IPS DF 6.9 (cell line): ENCODE measurements around the gene RGS7.

Experiments
- DNase-seq: peaks from one replicate; pipeline ENCODE4 v3.0.0-alpha.2; 2013; ENCODE audit warnings: low read depth, low spot score
- H3K27ac ChIP-seq: one replicate; pipeline ENCODE4 v1.5.1; 2013; ENCODE audit warnings: low read length, control low read depth
- H3K27me3 ChIP-seq: 2 replicates; pipeline ENCODE4 v1.6.1; 2013; ENCODE audit warnings: mild to moderate bottlenecking, low read length; ENCODE audit not compliant: control insufficient read depth, insufficient read depth
- H3K36me3 ChIP-seq: 2 replicates; pipeline ENCODE4 v1.6.1; 2013; ENCODE audit warnings: low read length; ENCODE audit not compliant: control insufficient read depth, insufficient read depth
- H3K4me1 ChIP-seq: 2 replicates; pipeline ENCODE4 v1.6.1; 2013; ENCODE audit warnings: low read length; ENCODE audit not compliant: control insufficient read depth, insufficient read depth
- H3K4me3 ChIP-seq: 2 replicates; pipeline ENCODE4 v1.5.1; 2013; ENCODE audit warnings: mild to moderate bottlenecking, low read length
- H3K9me3 ChIP-seq: 2 replicates; pipeline ENCODE4 v1.6.1; 2013; ENCODE audit warnings: low read length, inconsistent platforms; ENCODE audit not compliant: control insufficient read depth, insufficient read depth
- WGBS: extraction: QIAGEN DNeasy Blood & Tissue Kit; methylation state at CpG from one replicate; pipeline ENCODE4 v1.1.7; 2013; ENCODE audit warnings: mixed read lengths, missing lambda C conversion rate; ENCODE audit not compliant: insufficient read length, insufficient coverage; 5-methylcytosine and 5-hydroxymethylcytosine counted together

Gene RGS7

DNA sequence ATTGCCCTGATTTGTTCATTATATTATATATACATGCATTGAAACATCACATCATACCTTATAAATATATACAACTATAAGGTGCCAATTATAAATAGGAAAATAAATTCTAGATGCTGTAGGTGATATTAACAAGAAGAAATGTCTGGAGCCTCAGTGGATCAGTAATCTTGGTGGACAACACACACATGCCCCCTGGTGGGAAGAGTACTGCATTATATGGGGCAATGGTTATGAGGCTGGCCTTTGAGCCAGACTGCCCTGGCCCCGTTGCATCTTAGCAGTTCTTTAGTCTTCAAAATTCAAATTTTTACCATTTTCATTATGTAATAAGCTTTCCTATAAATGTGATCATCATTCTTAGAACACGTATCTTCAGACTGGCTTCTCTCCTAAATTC, 410.1 kb downstream of the RGS7 start:
- no peaks in the 10 kb centered on the region for H3K9me3 ChIP-seq
- no peak for DNase-seq
- H3K27me3 ChIP-seq = no peaks in the 10 kb centered on the region
- H3K27ac ChIP-seq = no peak overlapping the region
- no CpG with 5 or more reads among the region's 2 CpGs for WGBS
- no peaks in the 10 kb centered on the region for H3K4me1 ChIP-seq
- H3K36me3 ChIP-seq = 0 out of 2 replicates have a peak, but pooled peaks cover 2% of the 10 kb centered on the region
- H3K4me3 ChIP-seq = no peak overlapping the region

DNA sequence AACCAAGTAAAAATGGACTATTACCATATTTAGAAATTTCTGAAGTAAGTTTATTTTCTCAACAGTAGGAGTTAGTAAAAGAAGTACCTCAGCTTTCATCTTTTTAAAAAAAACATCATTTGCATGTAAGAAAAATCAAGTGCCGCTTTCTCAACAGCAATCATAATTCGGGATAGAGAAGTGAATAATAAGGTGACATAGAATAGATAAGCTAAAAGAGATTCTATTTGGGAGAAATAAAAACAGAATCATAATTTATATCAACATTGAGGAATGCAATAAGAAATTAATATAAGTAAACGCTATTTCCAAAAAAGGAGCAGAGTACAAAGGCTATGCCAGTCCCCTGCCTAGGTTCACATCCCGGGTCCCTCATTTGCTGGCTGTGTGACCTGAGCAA, 414.1 kb downstream of the RGS7 start:
- no peaks in the 10 kb centered on the region for H3K4me1 ChIP-seq
- H3K4me3 ChIP-seq = no peak overlapping the region
- DNase-seq = no peak
- H3K9me3 ChIP-seq = no peaks in the 10 kb centered on the region; the same call in 1 of the 2 replicates
- no CpG with 5 or more reads among the region's 4 CpGs for WGBS
- H3K27ac ChIP-seq = no peak overlapping the region
- H3K36me3 ChIP-seq = 0 out of 2 replicates have a peak, but pooled peaks cover 2% of the 10 kb centered on the region
- no peaks in the 10 kb centered on the region for H3K27me3 ChIP-seq

DNA sequence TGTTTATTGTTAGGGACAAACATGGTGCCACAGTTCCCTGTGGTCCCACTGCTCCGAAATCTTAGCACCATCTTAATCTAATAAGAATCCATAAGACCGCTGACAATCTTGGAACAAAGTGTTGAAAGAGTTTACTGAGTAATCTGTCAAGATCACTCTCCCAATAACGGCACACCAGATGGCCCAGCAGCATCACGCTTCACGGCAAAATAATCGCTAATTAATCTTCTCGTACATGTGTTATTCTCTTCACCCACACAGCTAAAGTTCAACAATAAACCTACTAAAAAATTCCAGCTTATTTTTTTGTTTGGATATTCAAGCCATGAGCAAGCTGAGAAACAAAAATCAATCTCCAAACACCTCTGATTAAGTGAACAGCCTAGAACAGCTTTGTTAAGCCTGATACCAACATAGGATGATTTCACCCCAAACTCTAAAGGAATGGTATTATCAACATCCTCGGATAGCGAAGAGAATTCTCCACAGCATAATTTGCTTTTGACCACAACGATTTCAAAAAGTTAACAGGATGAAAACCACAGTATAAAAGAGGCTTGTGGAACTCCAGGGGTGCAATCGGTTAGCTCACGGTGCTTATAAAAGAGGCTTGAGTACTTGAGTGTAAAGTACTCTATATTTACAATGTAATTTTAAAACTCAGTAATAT, 415.2 kb downstream of the RGS7 start:
- WGBS = 100% methylated on average over 1 of the region's 12 CpGs
- no peak for DNase-seq

DNA sequence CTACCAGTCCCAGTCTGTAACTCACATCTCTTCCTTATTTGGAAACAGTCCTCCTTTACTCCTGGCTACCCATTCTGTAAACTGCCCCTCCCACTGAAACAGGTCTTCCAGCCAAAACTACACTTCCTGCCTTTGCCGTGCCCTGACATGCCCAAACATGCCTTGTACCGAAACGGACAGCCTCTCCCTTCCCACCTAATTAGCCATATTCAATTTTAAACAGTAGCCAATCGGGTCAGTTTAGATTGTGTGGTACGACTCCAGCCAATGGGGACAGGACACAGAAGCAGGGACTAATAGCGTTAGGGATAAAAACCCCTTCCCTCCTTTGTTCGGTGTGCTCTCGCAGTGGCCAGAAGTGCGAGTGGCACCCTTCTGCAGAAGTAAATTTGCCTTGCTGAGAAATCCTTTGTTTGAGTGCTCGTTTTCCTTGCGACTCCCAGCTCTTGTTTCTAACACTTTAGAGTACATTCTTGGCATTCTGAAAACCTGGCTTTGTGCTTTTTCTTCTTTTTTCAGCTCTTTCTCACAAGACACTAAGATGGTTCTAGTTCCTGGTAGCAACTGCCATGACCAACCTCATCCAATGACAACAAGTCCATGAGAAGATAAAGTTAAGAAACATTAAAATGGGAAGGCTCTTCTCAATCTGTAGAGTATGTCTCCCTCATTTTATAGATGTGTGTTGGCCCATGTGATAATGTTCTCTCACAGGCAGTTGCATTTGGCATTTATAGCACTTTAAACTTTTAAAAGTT, 419.9 kb downstream of the RGS7 start:
- no peak for DNase-seq
- no peaks in the 10 kb centered on the region; the same call in 1 of the 2 replicates for H3K36me3 ChIP-seq
- H3K9me3 ChIP-seq = no peaks in the 10 kb centered on the region; the same call in 1 of the 2 replicates
- no peaks in the 10 kb centered on the region for H3K4me1 ChIP-seq
- no peak overlapping the region for H3K27ac ChIP-seq
- WGBS = no CpG with 5 or more reads among the region's 11 CpGs
- H3K4me3 ChIP-seq = no peak overlapping the region
- no peaks in the 10 kb centered on the region for H3K27me3 ChIP-seq

More for the DNA sequence above, 415.2 kb downstream of the RGS7 start:
- Histone ChIP-seq H3K4me1 (no peaks in the 10 kb centered on the region), H3K4me3 (no peak overlapping the region), H3K27me3 (no peaks in the 10 kb centered on the region), H3K36me3 (peaks cover 2% of the 10 kb centered on the region; the same call in 1 of the 2 replicates), H3K9me3 (no peaks in the 10 kb centered on the region; the same call in 1 of the 2 replicates), H3K27ac (no peak overlapping the region)

DNA sequence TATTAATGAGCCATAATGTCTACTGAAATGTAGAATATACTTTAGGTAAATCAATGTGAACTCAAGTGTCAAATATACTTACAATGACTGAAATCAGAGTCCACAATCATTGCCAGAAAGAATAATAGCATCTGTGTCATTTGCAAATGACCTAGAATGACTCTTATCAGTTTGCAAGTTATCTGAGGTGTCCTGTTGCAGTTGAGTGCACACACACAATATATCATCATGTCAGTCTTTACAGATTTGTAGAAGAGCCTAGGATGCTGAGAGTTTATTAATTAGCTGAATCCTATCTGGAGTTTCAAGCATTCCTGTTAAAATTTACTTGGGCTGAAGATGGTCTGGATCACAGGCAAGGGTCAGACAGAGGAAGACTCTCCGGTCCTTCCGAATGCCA, 421.1 kb downstream of the RGS7 start:
- no peaks in the 10 kb centered on the region; the same call in 1 of the 2 replicates for H3K36me3 ChIP-seq
- no peaks in the 10 kb centered on the region for H3K27me3 ChIP-seq
- no peak overlapping the region for H3K4me3 ChIP-seq
- DNase-seq = no peak
- WGBS = no CpG with 5 or more reads among the region's 2 CpGs
- no peaks in the 10 kb centered on the region; the same call in 1 of the 2 replicates for H3K9me3 ChIP-seq
- no peak overlapping the region for H3K27ac ChIP-seq
- no peaks in the 10 kb centered on the region for H3K4me1 ChIP-seq

DNA sequence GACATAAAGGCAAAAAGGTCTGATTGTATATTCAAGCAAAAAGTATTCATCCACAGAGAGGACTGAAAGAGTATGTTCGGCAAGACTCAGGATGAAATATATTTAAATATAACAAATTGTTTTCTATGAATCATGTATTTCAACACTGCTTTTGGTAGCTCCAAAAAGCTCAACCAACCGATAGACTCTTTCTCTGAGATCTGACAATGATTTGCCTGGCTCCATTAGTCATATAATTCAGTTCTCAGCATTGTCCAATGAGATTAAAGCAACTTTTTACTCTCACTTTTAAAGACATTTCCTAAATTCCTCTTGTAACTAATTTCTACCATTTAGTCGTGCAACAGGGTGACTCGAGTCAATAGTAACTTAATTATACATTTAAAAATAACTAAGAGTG, 426.0 kb downstream of the RGS7 start:
- WGBS = no CpG with 5 or more reads among the region's 4 CpGs

DNA sequence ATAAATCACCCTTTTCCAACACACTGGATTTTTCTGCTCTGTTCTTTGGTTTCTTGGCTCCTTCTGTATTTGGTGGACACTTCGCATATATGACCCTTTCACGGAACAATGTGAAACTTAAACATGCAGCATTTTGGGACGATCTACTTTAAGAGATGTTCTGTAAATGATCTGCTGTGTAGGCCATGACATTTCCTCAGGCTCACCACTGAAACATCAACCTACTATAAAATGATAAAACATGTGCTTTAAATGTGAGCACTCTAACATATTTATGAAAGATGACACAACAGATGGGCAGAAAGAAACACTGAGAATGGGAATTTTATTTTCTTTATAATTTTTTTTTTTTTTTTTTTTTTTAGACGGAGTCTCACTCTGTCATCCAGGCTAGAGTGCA, 428.7 kb downstream of the RGS7 start:
- DNase-seq = no peak
- Histone ChIP-seq H3K36me3 (no peaks in the 10 kb centered on the region), H3K27ac (no peak overlapping the region), H3K27me3 (no peaks in the 10 kb centered on the region), H3K9me3 (no peaks in the 10 kb centered on the region), H3K4me3 (no peak overlapping the region), H3K4me1 (no peaks in the 10 kb centered on the region)
- WGBS = no CpG with 5 or more reads among the region's 4 CpGs

More for the DNA sequence above, 426.0 kb downstream of the RGS7 start:
- H3K4me1 ChIP-seq = no peaks in the 10 kb centered on the region
- no peaks in the 10 kb centered on the region for H3K36me3 ChIP-seq
- no peaks in the 10 kb centered on the region for H3K27me3 ChIP-seq
- H3K4me3 ChIP-seq = no peak overlapping the region
- no peak for DNase-seq
- H3K27ac ChIP-seq = no peak overlapping the region
- H3K9me3 ChIP-seq = no peaks in the 10 kb centered on the region

DNA sequence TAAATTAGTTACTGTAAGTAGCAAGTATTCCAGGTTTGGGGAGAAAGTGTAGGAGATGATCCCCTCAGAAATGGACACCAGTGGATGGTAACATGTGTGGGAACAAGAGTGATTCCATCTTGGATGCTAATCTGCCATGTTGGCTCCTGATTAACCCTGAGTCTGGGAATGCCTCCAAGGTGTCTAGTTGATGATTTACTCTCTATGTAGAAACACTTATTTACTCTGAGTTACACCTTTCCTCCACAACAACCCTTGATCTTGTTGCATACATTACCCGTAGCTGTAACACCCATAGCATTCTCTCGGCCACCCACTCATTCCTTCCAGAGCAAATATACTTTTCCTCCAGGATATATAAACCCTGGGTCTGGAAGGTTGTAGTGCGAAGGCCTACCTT, 429.2 kb downstream of the RGS7 start:
- WGBS = no CpG with 5 or more reads among the region's 3 CpGs
- H3K36me3 ChIP-seq = no peaks in the 10 kb centered on the region
- H3K4me3 ChIP-seq = no peak overlapping the region
- no peaks in the 10 kb centered on the region for H3K27me3 ChIP-seq
- no peak overlapping the region for H3K27ac ChIP-seq
- no peaks in the 10 kb centered on the region for H3K9me3 ChIP-seq
- DNase-seq = no peak
- no peaks in the 10 kb centered on the region for H3K4me1 ChIP-seq

DNA sequence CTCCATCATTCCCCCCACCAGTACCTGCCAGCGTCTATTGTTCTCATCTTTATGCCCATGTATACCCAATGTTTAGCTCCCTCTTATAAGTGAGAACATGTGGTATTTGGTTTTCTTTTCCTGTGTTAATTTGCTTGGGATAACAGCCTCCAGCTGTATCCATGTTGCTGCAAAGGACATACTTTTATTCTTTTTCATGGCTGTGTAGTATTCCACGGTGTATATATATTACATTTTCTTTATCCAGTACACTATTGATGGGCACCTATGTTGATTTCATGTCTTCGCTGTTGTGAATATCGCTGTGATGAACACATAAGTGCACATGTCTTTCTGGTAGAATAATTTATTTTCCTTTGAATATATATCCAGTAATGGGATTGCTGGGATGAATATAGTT, 431.7 kb downstream of the RGS7 start:
- Histone ChIP-seq H3K4me1 (no peaks in the 10 kb centered on the region), H3K36me3 (no peaks in the 10 kb centered on the region), H3K4me3 (no peak overlapping the region), H3K27me3 (no peaks in the 10 kb centered on the region), H3K9me3 (no peaks in the 10 kb centered on the region), H3K27ac (no peak overlapping the region)
- no CpG with 5 or more reads among the region's 4 CpGs for WGBS
- DNase-seq = no peak

DNA sequence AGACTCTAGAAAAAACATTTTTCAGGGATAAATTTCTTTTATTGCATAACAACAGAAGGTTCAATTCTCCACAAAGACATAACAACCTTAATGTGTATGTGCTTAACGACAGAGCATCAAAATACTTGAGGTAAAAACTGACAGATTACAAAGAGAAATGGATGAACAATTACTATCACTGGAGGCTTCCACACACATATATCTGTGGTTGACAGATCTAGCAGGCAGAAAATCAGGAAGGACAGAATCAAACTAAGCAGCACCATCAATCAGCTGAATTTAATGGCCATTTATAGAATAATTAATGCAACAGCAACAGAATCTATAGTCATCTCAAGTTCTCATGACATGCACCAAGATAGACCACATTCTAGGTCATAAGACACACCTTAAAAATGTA, 439.0 kb downstream of the RGS7 start:
- H3K27me3 ChIP-seq = no peaks in the 10 kb centered on the region
- no peaks in the 10 kb centered on the region; the same call in 1 of the 2 replicates for H3K9me3 ChIP-seq
- no peak overlapping the region for H3K27ac ChIP-seq
- no peak for DNase-seq
- H3K4me1 ChIP-seq = no peaks in the 10 kb centered on the region
- H3K4me3 ChIP-seq = no peak overlapping the region
- no peaks in the 10 kb centered on the region for H3K36me3 ChIP-seq
- WGBS = no CpG with 5 or more reads among the region's 1 CpG
